Right renal pelvis (tissue), 4 donors: ENCODE data around the gene RMRP. TPM values are rescaled to one million over a fixed set of nuclear protein-coding genes. Genes with fewer than 3 reads are reported as not detected.

ENCODE experiments used
- DNase-seq, 4 donors: peaks; one replicate each; pipeline ENCODE4 v3.0.0-alpha.2; 2013; ENCODE audit warnings: low read depth in 4 of 4, low spot score in 3 of 4, missing footprints in 1 of 4
- polyA plus RNA-seq, 4 donors: library from polyadenylated mRNA; unstranded; fragments of 120-200 nt; gene quantifications; one replicate each; pipeline ENCODE4 v1.2.1, GENCODE V29; 2013; ENCODE audit not compliant: insufficient read length in 4 of 4

The RMRP gene
- polyA plus RNA-seq, 4 donors, result not detected

DNA sequence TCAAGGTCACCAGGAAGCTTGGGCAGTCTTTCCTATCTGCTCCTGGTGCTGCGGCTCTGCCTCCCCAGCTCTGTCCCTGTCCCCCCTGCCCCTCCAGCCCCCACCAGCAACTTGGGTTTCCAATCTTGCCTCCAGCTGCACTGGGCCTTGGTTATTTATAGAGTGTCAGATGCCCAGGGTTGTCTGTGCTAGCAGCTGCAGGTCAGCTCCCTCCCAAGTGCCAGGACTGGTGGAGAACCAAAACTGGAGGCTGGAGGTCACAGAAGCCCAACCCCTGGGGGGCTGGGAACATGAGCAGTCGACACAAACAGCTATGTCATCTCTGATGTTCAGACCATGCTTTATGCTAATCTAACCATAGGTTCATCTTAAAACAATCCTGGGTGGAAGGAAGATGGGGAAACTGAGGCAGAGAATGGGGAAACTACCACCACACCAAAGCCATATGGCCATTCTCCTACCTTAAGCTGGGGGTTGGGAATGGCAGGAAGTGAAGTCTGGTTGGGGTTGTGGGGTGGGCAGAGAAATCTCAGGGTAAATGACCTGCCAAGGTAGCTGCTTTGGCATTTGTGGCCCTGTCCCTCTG is 30.2 kb upstream of the RMRP start:
- DNase-seq, result no peak

DNA sequence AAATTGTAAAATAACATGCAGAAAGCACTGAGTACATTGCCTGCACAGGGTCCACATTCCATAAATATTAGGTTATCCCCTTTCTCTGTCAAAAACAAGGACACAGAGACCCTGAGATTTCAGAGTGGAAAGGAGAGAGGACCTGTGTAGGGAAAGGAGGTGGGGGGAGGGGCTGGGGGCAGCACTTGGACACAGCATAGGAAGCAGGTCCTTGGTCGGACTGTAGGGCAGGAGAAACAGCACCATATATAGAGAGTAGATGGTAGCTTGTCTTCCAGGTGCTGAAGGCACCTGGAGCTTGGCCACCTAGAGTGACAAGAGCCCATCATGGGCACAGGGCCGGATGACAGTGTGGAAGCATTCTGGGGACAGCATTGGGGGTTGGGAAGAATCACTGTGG is 29.5 kb upstream of the RMRP start:
- DNase-seq, result no peak

DNA sequence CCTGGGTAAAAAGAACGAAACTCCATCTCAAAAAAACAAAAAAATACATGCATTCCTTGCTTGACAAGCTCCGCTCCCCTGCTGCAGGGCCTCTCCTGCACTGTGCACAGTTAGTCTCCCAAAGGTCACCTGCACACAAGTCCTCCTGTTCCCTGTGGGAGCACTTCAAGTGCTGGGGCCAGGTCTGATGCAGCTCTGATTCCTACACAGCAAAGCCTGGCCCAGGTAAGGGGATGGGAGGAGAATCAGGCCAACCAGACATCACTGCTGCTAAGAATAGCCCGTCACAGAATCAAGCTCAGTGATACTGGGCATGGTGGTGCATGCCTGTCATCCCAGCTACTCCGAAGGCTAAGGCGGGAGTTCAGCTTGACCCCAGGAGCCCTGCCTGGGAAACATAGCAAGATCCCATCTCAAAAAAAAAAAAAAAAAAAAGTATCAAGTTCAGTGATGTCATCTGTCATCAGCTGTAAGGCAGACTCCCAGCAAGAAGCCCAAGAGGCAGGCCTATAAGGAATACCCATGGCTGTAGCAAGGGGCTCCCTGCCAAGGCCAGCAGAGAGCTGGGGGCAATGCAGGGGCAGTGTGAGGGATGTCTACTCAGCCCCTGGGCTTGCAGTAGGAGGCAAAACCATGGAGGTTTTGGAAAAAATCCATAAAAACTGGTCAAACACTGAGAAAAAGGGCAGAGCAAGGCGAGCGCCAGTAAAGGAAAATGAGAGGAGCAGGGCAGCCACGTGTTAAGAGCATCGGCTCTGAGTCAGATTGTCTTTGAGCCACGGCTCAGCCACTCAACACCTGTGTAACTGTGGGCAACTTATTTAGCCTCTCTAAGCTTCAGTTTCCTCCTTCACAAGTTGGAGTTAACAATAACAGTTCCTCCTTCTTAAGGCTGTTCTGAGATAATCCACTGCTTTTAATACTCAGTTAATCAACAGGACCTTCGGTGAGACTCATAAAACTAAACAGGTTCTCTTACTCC is 28.7 kb upstream of the RMRP start:
- DNase-seq, result no peak

DNA sequence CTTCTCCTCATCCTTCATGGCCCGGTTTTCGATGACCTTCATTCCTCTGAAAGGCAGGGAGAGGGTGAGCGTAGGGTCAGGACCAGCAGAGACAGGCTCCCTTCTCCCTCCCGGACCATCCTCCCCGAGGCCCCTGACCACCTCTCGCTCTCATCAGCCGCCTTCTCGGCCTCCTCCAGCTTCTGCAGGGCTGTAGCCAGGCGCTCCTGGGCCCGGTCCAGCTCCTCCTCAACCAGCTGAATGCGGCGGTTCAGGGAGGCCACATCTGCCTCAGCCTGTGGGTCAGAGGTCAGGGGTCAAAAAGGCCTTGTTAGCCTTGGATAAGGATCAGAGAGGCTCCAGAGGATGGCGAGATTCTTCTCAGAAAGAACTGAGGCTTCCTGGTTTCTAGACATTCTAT is 27.7 kb upstream of the RMRP start:
- DNase-seq, result no peak

DNA sequence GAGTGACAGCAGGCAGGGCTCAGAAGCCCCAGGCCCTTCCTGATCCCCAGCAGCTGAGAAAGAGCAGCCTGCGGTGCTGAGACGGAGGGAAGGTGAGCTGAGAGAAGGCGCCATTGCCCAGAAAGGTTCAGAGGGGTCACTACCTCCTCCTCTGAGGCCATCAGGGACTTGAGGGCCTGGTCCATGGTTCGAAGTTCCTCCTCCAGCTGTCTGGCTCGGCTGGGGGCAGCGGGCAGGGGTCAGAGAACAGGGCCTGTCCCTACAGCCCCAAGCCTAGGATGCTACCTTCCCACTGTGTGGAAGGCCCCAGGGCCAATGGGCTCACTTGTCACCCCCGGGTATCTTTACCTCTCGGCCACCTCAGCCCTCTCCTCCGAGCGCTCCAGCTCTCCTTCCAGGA is 27.1 kb upstream of the RMRP start:
- no peak for DNase-seq

DNA sequence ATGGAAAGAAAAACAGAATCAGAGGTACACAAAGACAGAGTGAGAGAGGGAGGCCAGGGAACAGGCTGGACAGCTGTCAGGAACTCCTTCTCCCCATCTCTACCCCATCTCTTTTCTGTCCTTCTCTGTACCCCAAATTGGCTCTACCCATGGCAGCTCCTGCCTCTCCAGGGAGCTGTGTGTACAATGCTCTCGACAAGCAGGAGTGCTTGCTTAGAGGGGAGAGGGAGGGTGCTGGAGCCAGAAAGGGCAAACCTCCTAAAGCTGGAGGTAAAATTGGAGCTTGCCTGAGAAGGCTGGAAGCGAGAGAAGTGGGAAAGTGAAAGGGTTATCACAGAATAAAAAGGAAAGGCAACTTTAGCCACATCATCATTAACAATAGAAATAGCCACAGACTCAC is 25.5 kb upstream of the RMRP start:
- DNase-seq, result no peak

DNA sequence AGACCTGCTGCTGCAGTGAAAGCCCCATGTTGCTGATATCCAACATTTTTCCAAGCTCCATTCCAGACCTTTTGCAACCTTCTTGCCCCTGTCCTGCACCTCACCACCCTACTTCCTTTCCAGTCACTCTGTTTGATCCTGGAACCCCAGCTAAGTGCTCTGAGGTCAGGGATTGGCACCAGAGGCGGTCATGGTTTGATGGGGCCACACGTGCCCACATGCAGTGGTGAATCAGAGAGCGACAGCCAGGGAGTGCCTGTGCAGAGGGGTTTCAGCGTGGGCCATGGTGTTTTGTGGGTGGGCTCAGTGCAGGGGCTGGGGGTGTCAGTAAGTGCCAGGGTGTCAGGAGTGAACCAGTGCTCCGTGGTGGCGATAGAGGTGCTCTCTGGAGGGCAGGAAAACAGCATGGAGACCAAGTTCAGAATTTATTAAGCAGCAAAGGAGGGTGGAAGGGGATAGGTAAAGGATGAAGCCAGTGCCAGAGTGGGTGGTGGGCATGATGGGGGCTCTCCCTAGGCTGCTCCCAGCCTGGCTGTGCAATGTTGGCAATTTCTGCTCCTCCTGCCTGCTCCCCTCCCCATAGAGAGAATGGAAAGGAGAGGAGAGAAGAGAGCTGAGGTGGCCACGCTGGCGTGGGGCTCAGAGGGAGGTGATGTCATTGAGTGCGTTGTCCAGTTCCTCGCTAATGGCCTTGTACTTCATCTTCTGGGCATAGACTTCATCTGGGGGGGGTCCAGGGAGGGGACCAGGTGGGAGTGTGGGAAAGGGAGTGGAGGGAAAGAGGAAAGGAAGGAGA is 24.9 kb upstream of the RMRP start:
- DNase-seq, result no peak

DNA sequence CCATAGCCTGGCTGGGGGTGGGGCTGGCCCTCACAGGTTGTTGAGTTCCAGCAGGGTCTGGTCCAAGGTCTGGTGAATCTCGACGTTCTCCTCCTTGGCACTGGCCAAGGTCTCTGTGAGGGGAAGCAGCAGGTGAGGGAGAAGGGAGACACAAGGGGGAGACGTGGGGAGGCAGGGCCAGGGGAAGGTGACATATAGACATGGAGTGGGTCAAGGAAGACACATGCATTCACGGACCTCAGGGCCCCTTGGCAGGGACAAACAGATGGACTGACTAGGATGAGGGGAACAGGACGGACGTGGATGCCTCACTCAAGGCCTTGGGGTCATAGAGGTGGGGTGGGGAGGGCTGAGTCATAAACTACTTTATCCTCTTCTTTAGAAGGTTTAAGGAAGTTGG is 24.2 kb upstream of the RMRP start:
- DNase-seq, result no peak

DNA sequence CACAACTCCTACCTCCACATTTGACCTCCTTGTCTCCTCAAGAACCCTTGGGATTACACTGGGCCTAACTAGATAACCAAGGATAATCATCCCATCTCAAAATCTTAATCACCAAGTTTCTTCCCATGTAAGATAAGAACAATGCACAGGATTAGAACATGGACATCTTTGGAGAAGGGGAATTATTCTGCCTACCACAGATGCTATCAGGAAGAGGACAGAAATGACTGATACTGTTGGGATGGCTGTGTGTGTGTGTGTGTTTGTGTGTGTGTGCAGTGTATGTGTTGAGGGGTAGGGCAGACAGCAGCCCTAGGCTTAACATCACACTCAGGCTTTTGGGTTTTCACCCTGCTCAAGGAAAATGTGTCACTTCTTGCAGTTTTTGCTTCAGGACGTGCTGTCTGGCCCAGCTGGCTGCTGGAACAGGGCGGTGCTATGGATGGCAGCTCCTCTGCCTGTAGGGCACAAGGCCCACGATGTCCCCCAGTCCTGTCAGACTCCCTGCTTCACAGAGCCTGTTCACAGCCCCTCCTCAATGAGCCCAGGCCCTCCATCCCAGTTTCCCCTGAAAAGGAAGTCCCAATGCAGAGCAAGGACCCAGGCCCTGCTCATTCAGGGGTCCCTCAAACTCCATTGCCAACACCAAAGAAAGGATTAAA is 23.7 kb upstream of the RMRP start:
- no peak for DNase-seq

DNA sequence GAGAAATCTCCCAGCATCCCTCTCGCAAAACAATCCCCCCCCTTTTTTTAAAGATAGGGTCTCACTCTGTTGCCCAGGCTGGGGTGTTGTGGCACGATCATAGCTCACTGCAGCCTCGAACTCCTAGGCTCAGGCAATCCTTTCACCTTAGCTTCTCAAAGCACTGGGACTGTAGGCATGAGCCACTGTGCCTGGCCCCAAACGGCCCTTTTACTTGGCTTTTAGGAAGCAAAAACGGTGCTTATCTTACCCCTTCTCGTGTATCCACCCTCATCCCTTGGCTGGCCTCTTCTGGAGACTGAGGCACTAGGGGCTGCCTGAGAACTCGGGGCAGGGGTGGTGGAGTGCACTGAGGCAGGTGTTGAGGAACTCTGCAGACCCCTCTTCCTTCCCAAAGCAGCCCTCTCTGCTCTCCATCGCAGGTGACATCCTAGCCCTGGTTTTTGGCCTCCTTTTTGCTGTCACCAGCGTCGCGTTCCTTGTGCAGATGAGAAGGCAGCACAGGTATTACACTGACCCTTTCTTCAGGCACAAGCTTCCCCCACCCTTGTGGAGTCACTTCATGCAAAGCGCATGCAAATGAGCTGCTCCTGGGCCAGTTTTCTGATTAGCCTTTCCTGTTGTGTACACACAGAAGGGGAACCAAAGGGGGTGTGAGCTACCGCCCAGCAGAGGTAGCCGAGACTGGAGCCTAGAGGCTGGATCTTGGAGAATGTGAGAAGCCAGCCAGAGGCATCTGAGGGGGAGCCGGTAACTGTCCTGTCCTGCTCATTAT is 22.7 kb upstream of the RMRP start:
- no peak for DNase-seq

DNA sequence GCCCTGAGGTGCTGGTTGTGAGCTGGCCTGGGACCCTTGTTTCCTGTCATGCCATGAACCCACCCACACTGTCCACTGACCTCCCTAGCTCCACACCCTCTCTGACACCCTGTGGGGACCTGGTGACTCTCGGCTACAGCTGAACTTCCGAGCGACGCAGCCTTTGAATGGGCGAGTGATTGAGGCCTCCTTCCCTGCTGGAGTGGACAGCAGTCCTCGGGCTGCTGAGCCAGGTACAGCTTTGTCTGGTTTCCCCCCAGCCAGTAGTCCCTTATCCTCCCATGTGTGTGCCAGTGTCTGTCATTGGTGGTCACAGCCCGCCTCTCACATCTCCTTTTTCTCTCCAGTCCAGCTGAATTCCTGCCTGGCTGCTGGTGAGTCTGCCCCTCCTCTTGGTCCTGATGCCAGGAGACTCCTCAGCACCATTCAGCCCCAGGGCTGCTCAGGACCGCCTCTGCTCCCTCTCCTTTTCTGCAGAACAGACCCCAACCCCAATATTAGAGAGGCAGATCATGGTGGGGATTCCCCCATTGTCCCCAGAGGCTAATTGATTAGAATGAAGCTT is 22.0 kb upstream of the RMRP start:
- no peak for DNase-seq

DNA sequence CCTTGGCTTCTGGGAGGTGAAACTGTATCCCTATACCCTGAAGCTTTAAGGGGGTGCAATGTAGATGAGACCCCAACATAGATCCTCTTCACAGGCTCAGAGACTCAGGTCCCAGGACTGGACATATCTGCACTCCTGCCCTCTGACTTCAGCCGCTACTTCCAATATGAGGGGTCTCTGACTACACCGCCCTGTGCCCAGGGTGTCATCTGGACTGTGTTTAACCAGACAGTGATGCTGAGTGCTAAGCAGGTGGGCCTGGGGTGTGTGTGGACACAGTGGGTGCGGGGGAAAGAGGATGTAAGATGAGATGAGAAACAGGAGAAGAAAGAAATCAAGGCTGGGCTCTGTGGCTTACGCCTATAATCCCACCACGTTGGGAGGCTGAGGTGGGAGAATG is 21.3 kb upstream of the RMRP start:
- DNase-seq, result no peak

DNA sequence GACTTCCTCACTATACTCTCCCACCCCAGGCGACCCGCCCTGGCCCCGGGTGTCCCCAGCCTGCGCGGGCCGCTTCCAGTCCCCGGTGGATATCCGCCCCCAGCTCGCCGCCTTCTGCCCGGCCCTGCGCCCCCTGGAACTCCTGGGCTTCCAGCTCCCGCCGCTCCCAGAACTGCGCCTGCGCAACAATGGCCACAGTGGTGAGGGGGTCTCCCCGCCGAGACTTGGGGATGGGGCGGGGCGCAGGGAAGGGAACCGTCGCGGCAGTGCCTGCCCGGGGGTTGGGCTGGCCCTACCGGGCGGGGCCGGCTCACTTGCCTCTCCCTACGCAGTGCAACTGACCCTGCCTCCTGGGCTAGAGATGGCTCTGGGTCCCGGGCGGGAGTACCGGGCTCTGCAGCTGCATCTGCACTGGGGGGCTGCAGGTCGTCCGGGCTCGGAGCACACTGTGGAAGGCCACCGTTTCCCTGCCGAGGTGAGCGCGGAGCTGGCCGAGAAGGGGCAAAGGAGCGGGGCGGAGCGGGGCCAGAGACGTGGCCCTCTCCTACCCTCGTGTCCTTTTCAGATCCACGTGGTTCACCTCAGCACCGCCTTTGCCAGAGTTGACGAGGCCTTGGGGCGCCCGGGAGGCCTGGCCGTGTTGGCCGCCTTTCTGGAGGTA is 18.0 kb upstream of the RMRP start:
- DNase-seq, result peak in 3 of 4 donors; percentile 65 to 77 (median 66)

DNA sequence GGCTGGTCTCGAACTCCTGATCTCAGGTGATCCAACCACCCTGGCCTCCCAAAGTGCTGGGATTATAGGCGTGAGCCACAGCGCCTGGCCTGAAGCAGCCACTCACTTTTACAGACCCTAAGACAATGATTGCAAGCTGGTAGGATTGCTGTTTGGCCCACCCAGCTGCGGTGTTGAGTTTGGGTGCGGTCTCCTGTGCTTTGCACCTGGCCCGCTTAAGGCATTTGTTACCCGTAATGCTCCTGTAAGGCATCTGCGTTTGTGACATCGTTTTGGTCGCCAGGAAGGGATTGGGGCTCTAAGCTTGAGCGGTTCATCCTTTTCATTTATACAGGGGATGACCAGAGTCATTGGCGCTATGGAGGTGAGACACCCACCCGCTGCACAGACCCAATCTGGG is 17.4 kb upstream of the RMRP start:
- no peak for DNase-seq

DNA sequence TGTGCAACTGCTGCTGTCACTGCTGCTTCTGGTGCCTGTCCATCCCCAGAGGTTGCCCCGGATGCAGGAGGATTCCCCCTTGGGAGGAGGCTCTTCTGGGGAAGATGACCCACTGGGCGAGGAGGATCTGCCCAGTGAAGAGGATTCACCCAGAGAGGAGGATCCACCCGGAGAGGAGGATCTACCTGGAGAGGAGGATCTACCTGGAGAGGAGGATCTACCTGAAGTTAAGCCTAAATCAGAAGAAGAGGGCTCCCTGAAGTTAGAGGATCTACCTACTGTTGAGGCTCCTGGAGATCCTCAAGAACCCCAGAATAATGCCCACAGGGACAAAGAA is 16.2 kb upstream of the RMRP start:
- no peak for DNase-seq

DNA sequence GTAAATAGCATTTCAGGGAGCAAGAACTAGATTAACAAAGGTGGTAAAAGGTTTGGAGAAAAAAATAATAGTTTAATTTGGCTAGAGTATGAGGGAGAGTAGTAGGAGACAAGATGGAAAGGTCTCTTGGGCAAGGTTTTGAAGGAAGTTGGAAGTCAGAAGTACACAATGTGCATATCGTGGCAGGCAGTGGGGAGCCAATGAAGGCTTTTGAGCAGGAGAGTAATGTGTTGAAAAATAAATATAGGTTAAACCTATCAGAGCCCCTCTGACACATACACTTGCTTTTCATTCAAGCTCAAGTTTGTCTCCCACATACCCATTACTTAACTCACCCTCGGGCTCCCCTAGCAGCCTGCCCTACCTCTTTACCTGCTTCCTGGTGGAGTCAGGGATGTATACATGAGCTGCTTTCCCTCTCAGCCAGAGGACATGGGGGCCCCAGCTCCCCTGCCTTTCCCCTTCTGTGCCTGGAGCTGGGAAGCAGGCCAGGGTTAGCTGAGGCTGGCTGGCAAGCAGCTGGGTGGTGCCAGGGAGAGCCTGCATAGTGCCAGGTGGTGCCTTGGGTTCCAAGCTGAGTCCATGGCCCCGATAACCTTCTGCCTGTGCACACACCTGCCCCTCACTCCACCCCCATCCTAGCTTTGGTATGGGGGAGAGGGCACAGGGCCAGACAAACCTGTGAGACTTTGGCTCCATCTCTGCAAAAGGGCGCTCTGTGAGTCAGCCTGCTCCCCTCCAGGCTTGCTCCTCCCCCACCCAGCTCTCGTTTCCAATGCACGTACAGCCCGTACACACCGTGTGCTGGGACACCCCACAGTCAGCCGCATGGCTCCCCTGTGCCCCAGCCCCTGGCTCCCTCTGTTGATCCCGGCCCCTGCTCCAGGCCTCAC is 15.6 kb upstream of the RMRP start, which contains the start of gene CA9:
Gene CA9 (plus strand): TSS at position 797 of the 893 bp plus-strand sequence. CDS start 32 bp downstream, at position 829.
- no peak for DNase-seq

DNA sequence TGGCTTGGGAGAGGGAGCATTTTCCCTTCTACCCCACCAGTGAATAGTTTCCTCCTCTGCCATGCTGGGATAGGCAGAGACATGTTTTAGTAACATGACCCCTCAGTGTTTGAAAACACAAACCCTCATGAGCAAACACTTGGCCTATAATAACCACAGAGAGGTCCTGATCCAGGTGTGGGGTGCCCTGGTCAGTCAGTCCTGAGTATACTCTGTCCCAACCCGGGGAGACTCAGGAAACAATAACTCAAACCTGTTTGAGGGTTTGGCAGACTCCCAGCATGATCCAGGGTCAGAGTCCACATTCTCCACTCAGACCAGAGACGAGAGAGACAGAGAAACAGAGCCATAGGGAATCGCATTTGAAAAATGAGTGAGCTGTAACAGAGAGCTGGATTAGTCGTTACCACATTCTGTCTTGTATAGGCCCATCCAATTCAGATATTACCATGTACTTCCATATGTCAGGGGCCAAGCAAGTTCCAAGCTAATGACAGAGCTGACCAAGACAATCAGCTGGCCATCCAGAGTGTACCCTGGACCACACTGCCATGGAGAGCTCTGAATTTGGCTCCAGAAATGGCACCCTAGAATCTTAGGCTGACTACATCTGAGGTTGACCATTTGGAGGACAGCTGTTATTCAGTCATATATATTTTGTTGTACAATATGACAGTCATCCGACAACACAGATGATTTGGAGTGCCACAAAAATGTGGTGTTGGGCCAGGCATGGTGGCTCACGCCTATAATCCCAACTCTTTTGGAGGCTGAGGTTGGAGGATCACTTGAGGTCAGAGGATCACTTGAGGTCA is 11.7 kb upstream of the RMRP start:
- DNase-seq, result no peak
